ENCODE data around the gene F10. TPM values are rescaled to one million over a fixed set of nuclear protein-coding genes. Genes with fewer than 3 reads are reported as not detected.

F10 gene
- total and polyA plus RNA-seq, 2 of the 13 experiments (the other 11 are each of a cell fraction or from before 2014, with no cell fraction given) = 58.4 to 237 TPM

GRCh38 chr13:113187263-113187669 is 64.7 kb downstream of the F10 start (continued):
- TF ChIP-seq ZNF430 (CRISPR knock-in tag; IDR thresholded peaks at IDR 0.05) = no peak
- TF ChIP-seq FOSL2 (CRISPR knock-in tag; IDR thresholded peaks at IDR 0.05) = peak; percentile 96
- TF ChIP-seq ATF1 (CRISPR knock-in tag; IDR thresholded peaks at IDR 0.05) = no peak
- no peak for TF ChIP-seq ZNF354B (CRISPR knock-in tag; IDR thresholded peaks at IDR 0.05)
- TF ChIP-seq FOXA3 (CRISPR knock-in tag; IDR thresholded peaks at IDR 0.05) = 0 out of 2 replicates have a peak, but pooled peaks have one; percentile 5
- TF ChIP-seq ARID3A (IDR thresholded peaks at IDR 0.05; ENCODE audit: low read depth, low read length) = 0 out of 2 replicates have a peak, but pooled peaks have one; percentile 43
- no peak for TF ChIP-seq RORA (CRISPR knock-in tag; IDR thresholded peaks at IDR 0.05)
- peak; percentile 41; the same call in 1 of the 2 replicates for TF ChIP-seq ARID5B (CRISPR knock-in tag; IDR thresholded peaks at IDR 0.05)
- no peak for TF ChIP-seq ZNF773 (CRISPR knock-in tag; IDR thresholded peaks at IDR 0.05; ENCODE audit: borderline replicate concordance)
- TF ChIP-seq ZBTB33 (CRISPR knock-in tag; IDR thresholded peaks at IDR 0.05) = peak; percentile 98
